T-helper 9 cell (primary cell): ENCODE measurements around the gene SLC12A2.

Experiments
- DNase-seq: peaks from one replicate; pipeline ENCODE4 v3.0.0-alpha.2; 2020

Gene SLC12A2

DNA sequence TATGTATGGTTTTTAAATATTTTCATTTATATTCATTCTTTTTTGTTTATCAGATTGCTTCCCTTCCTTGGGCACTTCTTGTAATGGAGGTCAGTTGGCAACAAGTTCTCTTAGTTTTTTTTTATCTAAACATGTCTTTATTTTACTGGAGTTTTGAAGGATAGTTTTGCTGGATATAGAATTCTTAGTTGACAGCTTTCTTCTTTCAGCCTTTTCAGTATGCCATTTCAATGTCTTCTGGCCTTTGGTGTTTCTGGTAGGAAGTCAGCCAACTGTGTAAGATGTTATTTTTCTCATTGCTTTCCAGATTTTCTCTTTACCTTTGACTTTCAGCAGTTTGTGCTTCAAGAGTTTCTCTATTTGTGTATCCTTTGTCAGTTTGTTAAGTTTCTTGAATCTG is 14.2 kb downstream of the SLC12A2 start:
- no peak for DNase-seq

DNA sequence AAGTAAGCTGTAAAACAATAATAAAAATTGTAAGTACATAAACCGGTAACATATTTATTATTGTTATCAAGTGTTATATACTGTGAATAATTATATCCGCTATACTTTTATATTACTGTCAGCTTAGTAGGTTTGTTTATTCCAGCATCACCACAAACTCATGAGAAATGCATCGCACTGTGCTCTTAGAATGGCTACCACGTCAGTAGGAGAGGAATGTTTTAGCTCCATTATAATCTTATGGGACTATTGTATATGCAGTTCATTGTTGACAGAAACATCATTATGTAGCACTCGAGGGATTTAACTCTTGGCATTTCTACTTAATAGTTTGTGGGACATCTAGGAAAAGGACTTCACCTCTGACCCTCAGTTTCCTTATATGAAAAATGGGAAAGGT is 16.4 kb downstream of the SLC12A2 start:
- DNase-seq = no peak

DNA sequence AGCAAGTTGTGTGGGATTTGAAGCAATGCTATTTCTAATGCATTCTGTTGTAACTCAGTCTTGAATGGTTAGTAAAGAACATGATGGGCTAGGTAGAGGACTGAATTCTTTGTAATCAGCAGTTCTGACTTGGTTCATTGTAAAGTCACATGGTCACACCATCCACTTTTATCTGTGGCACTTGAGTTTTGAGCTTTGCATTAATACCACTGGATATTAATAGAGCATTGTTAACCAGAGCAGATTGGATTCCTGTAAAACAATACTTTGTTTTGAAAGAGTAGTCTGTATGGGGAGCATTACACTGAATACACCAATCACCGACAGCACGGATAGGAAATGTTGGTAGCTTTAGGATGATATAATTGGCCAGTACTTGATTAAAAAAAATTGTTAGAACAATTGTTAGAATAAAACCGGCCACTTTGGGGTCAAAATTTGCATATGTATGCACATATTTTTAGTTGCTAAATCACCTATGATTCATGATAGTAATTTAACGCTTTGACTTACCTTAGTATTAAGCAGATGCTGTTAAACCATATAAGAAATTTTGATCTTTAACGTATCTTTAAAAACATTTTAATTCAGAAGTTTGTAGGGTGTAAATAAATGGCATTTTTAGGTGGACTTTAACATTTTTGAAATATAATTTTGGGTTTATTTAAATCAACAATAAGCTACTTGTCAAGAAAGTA is 17.4 kb downstream of the SLC12A2 start:
- no peak for DNase-seq

DNA sequence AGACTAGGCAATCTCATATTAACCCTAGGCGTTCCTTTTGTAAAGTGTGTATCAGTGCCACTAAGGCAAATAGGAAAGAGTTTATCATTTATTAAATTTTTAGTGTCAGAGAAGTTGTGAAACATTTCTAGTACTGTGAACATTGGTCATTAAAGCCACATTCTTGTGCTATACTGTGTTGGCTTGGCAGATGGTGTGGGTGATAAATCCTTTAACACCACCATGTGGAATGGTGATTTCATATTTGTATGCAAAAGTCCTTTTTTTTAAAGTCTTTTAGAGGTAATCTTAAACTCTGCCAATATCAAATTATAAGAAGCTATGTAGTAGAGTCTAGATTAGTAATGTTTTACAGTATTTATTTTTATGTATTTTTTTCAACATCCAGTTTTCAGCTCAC is 18.1 kb downstream of the SLC12A2 start:
- no peak for DNase-seq

DNA sequence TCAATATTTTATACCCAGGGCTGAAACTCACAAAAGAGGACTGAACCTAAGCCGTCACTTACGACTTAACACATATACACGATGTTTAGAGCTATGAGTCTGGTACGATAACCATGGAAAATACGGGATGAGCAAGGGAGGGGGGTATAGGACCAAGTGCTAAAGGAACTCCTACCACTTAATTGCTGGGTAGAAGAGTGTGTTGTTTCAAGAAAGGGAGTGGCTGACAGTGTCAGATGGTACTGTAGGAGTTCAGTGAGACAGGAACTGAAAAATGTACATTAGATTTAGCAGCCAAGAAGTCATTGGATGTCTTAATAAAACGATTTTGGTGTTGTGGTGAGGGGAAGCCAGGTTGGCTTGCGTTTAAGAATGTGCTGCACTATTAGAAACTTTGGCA is 21.6 kb downstream of the SLC12A2 start:
- no peak for DNase-seq

DNA sequence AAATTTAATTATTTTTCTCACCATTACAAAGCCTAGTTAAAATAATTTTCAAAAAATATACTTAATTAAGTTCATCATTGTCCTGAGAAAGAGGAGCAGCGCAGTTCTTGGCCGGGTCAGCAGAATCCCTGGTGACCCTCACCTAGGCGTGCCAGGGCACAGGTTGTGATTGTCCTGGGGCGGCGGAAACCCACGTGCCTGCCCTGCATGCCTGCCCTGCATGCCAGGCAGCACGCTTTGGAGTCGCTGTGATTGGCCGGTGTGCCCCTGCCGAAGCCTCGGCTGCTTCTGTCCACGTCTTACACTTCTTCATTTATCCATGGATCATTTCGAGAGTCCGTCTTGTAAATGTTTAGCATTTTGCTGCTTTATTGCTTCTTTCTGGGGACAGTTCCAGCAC is 25.6 kb downstream of the SLC12A2 start:
- no peak for DNase-seq

DNA sequence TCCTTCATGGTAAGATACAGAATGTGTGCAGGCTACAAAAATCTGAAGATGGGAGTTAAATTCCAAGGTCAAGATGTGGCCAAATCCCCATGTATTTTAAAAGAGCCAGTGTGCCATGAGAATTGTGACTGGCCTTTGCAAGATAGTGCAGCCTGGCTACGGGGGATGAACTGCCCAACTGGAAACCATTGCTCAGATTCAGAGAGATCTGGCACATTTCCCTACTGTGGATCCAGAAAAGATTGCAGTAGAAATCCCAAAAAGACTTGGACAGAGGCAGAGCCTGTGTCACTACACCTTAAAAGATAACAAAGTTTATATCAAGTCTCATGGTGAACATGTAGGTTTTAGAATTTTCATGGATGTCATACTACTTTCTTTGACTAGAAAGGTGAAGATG is 26.2 kb downstream of the SLC12A2 start:
- no peak for DNase-seq

DNA sequence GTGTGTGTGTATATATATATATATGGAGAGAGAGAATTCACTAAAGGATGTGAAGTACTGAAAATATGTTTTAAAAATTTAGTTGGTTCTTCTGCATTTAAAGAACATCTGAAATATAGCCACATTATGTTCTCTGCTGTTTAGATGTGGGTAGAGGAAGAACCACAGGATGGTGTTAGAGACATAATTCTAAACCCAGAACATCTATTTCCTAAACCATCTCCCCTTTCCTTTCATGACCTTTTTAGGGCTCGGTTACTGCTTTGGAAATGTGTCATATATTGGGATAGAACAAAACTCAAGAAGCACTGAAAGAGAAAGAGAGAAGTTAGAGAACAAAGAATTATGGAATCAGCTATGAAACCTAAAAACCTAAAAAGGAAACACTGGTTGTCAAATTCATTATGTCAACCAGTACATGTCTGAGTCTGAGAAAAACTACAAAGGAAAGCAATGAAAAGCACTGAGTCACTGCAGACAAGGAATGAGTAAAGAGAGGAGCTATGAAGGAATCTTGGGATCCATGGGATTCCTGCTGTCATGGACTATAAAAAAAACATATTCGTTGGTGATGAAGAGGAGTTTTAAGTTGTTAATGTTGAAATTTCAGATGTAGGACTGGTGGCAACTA is 28.4 kb downstream of the SLC12A2 start:
- DNase-seq = no peak

DNA sequence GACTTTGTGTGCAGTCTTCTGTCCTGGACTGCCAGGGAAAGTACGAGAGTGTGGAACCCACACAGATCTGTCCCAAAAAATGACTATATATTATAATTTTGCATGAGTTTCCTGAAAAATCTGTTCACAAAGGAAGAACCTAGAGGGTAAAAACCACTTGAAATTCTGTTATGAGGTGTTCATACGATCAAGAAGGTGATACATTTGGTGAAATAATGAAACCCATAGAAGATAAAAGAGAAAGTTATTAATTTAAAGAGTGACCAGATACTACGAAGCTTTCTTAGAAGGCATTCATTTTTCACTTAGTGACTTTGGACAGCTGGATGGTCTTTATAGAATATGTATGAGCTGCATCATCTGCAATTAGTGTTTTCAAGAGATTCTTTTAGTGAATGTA is 32.9 kb downstream of the SLC12A2 start:
- no peak for DNase-seq

DNA sequence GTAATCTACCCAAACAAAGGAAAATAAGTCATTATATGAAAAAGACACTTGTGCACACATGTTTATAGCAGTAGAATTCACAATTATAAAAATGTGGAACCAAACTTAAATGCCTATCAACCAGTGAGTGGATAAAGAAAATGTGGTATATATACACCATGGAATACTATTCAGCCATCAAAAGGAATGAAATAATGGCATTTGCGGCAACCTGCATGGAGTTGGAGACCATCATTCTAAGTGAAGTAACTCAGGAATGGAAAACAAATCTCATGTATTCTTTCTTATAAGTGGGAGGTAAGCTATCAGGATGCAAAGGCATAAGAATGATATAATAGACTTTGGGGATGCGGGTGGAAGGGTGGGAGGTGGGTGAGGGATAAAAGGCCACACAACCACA is 34.6 kb downstream of the SLC12A2 start:
- no peak for DNase-seq

DNA sequence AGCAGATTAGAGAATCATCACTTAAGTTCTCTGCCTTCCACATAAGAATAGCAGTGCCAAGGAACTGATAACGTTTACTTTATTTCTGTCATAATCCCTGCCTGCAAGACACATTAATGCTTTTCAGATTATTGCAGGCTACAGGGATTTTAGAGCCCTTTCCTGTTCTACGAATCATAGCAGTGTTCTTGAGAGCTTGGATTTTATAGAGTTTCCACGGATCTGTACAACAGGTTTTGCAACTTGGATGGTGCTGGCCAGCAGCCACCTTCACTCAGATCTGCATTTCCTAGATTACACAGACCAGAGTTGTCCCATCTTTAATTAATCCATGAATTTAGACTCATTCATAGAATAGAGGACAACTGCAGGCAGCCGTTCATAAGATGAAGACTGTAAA is 38.1 kb downstream of the SLC12A2 start:
- no peak for DNase-seq

DNA sequence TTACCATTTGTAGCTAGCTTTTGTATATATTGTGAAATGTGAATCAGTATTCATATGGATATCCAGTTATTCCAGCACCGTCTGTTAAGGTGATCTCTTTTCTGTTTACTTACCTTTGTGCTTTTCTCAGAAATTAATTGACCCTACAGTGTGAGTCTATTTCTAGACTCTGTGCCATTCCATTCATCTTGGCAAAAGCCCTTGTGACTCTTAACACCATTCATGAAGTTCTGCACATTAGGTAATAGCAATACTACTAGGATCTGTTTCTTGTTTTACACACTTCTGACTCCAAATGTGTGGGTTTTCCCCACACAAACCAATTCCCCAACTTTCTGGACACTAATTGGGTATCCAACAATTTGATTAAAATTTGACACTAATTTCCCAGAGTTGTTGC is 40.4 kb downstream of the SLC12A2 start:
- DNase-seq = no peak

DNA sequence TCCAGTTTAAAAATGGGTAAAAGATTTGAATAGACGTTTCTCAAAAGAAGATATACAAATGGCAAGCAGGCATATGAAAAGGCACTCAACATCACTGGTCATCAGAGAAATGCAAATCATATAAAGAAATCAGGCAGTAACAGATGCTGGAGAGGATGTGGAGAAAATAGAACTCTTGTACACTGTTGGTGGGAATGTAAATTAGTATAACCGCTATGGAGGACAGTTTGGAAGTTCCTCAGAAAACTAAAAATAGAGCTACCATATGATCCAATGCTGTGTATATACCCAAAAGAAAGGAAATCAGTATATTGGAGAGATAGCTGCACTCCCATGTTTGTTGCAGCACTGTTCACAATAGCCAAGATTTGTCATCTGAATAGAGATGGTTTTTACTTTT is 42.7 kb downstream of the SLC12A2 start:
- no peak for DNase-seq

DNA sequence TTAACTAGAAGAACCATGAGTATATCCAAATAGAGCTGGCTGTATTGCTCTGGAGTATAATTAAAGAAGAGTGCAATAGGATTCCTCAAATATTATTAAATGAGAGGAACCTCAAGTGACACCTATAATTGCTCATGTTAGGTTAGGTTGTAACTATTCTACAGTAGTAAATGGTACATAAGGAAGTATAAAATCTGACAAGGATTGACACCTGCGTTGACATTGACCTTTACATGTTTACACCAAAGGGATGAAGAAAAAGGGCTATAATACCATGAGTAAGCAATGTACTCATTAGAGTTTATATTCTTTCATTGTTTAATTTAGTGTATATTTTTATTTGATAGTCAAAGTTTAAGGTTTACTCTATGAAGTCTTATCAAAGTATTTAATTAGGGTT is 48.9 kb downstream of the SLC12A2 start:
- DNase-seq = no peak

DNA sequence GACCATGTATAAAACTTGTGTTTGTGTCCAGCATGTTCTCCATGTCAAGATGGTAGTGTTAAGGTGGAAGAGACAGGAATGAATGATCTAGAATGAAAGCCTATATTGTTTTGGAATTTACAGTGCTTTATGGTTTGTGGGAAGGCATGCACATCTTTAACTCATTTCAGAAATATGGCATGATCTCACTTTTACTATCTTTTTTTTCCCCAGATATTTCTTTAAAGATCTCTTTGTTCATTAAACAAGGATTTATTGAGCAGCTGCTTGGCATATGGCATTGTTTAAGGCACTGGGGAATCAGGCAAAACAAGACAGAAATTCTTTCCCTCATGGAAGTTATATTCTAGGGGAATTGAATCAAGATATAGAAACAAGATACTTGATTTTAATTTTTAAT is 51.7 kb downstream of the SLC12A2 start:
- DNase-seq = no peak

DNA sequence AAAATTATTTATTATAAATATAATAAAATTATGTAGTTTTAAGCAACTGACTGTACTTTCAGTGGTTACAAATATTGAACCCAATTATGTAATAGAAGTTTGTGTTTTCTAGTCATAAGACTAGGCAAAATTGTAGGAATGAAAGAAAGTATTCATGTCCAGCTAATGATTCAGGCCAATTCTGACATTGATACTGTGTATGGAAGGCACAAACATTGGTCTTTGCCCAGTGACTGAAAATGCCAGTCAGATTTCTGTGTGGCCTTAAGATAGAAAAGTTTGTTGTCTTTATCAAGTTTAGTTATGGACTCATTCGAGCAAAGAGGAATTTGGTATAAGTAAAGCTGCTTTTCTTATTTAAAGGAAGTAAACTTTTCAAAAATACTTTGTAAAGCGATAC is 60.3 kb downstream of the SLC12A2 start:
- no peak for DNase-seq

DNA sequence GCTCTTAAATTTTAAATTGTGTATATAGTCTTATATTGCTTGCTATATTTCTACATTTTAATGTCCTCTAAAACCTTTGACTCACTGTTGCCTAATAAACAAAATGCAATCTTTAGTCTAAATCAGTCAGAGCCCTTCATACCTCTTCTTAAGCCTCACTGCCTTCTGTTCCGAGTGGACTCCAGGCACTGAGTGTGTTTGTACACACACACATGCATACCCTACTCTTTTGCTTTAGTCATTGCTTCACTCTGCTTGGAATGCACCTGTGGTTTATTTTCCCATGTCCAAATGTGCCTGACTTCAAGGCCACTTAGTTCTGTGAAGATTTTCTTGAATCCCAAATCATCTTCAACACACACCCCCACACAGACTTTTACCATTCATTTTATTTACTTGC is 60.9 kb downstream of the SLC12A2 start:
- DNase-seq = no peak

DNA sequence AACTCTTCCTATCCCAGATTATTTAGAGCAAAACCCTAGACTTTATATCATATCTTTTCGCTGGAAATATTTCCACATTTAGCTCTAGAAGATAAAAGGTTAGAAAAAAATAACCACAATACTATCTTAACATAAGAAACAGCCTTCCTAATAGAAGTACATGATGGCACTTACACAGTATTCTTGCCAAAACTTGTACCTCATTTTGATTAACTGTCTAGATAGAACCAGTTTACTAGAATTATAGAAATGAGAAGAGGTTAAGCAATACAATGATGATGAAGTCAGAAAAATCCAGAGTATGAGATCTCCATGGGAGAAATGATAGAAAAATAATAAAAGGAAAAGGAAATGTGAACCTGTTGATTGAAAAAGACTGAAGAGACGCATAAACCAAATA is 63.1 kb downstream of the SLC12A2 start:
- DNase-seq = no peak

DNA sequence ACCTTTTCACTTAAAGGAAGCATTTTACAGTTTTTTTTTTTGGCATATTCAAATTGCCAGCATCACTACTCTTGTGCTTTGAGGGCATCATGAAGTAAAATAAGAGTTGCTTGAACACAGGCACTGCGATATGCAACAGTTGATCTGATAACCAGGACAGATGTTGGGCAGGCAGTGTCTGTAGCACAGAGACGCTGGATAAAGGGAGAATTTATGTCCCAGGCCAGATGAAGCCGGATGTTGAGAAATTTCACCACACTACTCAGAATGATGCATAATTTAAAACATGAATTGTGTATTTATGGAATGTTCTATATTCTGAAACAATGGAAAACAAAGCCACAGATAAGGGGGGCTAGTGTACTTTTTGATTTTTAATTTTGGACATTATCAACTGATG is 71.4 kb downstream of the SLC12A2 start:
- DNase-seq = no peak

DNA sequence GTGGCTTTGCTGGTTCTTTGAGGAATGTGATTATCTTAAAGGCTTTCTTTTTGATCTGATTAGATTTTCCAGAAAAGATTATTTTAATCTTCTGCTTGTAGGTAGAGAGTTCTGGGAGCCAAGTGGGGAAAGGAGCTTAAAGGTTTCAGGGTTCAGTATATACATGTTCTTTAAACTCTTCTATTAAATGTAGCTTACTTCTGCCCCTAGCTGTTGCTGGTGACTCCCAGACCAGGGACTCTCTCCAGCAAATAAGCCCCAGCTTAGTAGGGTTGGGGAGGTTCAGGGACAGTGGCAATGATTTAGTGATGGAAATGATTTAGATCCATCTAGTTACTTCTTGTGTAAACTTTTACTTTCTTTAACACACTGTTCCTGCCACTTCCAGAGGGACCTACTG is 72.2 kb downstream of the SLC12A2 start:
- no peak for DNase-seq

DNA sequence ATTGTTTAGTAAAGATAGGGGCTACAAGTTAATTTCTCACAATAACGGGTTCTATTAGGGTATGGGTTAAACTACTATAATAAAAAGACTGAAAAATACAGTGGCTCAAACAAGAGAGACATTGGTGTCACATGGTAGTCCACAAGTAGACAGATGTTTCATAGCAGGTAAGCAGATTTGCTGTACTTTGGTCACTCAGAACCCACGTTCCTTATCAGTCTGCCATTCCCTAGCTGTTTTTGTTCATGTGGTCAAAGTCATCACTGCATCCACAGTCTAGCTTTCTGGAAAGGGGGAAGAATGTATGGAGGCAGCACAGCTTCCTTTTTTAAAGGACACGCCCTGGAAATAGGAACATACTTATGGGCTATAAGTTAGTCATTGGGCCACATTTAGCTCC is 73.0 kb downstream of the SLC12A2 start:
- no peak for DNase-seq

DNA sequence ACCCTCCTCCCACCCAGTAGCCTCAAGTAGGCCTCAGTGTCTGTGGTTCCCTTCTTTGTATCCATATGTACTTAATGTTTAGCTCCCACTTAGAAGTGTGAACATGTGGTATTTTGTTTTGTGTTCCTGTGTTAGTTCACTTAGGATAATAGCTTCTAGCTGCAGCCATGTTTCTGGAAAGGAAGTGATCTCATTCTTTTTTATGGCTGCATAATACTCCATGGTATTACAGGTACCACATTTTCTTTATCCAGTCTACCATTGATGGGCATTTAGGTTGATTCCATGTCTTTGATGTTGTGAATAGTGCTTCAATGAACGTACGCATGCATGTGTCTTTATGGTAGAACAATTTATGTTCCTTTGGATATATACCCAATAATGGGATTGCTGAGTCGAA is 74.8 kb downstream of the SLC12A2 start:
- DNase-seq = no peak

DNA sequence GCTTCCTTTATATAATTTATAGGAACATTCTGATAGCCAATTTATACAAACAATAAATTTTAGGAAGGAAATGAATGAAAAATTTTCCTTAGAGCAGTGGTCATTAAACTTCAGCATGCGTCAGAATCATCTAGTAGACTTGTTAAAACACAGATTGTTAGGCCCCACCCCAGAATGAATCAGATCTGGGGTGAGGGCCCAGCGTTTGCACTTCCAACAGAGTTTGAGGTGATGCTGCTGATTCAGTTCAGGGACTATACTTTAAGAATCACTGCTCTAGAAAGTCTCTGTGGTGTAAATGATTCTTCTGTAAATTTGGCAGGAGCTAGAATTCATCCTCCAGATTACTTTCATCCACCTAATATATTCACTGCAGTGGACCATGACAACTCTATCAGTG is 80.4 kb downstream of the SLC12A2 start:
- DNase-seq = no peak

DNA sequence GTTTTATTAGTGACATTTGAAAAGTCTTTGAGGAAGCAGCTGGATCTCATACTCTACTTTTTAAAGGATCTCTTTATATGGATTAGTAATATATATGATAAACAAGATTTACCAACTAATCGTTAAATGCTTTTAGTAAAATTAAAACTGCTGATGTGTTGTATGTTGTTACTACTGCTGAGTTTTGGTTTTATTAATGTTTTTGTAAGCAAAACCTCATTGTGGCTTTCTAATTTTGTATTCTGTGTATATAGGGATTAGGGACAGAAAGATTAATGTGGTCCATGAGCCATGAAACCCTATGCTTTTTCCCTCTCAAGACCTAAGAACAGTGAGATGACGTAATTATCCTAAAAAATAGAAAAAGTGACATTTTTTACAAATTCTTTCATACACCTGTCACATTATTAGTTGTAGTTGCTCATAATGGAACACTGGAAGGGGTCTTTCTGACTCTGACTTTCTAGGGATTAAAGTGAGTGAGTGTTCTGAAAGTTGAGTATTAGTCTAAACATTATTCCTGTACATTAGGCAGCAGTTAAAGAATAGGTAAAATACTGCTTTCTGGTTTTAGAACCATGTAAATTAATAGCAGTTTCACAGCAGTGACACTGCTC is 85.9 kb downstream of the SLC12A2 start:
- no peak for DNase-seq

DNA sequence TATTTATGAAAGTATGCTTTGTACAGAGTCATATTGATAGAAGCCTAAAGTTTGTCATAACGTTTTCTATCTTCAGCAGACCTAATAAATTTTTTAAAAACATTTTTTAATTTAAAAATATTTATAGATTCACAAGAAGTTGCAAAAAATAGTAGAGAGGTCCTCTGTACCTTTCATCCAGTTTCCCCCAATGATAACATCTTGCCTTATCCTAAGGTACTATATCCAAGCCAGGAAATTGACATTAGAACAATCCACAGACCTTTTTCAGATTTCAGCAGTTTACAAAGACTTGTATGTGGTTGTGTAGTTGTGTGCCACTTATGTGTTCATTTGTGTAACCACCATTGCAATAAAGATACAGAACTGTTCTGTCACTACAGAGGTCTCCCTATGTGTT is 88.5 kb downstream of the SLC12A2 start:
- no peak for DNase-seq
